ENCODE data around the gene PLEKHS1.

- TF ChIP-seq POLR2A (IDR thresholded peaks at IDR 0.05) (no peak), POLR2AphosphoS5 (IDR thresholded peaks at IDR 0.05) (no peak), EP300 (IDR thresholded peaks at IDR 0.05) (no peak)
- TF ChIP-seq, protein P1, sequence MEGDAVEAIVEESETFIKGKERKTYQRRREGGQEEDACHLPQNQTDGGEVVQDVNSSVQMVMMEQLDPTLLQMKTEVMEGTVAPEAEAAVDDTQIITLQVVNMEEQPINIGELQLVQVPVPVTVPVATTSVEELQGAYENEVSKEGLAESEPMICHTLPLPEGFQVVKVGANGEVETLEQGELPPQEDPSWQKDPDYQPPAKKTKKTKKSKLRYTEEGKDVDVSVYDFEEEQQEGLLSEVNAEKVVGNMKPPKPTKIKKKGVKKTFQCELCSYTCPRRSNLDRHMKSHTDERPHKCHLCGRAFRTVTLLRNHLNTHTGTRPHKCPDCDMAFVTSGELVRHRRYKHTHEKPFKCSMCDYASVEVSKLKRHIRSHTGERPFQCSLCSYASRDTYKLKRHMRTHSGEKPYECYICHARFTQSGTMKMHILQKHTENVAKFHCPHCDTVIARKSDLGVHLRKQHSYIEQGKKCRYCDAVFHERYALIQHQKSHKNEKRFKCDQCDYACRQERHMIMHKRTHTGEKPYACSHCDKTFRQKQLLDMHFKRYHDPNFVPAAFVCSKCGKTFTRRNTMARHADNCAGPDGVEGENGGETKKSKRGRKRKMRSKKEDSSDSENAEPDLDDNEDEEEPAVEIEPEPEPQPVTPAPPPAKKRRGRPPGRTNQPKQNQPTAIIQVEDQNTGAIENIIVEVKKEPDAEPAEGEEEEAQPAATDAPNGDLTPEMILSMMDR (IDR thresholded peaks at IDR 0.05): no peak
Observed at GRCh38 chr10:113732160-113732881, 19.2 kb upstream of the PLEKHS1 start.
